CD4-positive, alpha-beta T cell (primary cell): ENCODE measurements around the gene RGS2. TPM values are rescaled to one million over a fixed set of nuclear protein-coding genes. Genes with fewer than 3 reads are reported as not detected.

ENCODE experiments used
- ATAC-seq: fragments of 200-7000 bp; cut with Tn5 transposase; one replicate; pipeline ENCODE4 v1.10.0; 2022; ENCODE audit warnings: mild to moderate bottlenecking; ENCODE audit not compliant: poor library complexity
- CTCF ChIA-PET: fragments of 350-600 bp; sonication (Branson Sonifier 250); formaldehyde crosslinking; loops from one replicate; lab custom pipeline; 2021; ENCODE audit warnings: antibody characterized with exemption, inconsistent platforms; lab: Charles Lee
- POLR2A ChIA-PET: fragments of 350-600 bp; sonication (Branson Sonifier 250); formaldehyde crosslinking; loops from one replicate; lab custom pipeline; 2021; ENCODE audit warnings: antibody characterized with exemption, inconsistent platforms; lab: Charles Lee
- DNase-seq, 14 experiments: peaks; one replicate each; pipeline ENCODE4 v3.0.0-alpha.2; 2013 to 2020; ENCODE audit warnings: mixed read lengths in 2 of 14
- H3K27ac ChIP-seq, 2 donors: one replicate each; pipeline versions ENCODE4 v1.5.1 to v1.7.0; 2013; ENCODE audit warnings: low read length in 2 of 2, low read depth in 1 of 2, mild to moderate bottlenecking in 1 of 2
- H3K27me3 ChIP-seq, 2 experiments: 1 replicate in 1 of 2; 2 replicates in 1 of 2; pipeline versions ENCODE4 v1.6.1 to v1.7.0; 2013; ENCODE audit warnings: low read length in 2 of 2, control low read depth in 1 of 2, mild to moderate bottlenecking in 1 of 2, moderate library complexity in 1 of 2; ENCODE audit not compliant: insufficient read depth in 2 of 2, control insufficient read depth in 1 of 2
- H3K36me3 ChIP-seq: one replicate; pipeline ENCODE4 v1.6.1; 2013; ENCODE audit warnings: low read length, control low read depth; ENCODE audit not compliant: insufficient read depth
- H3K4me1 ChIP-seq: one replicate; pipeline ENCODE4 v1.6.1; 2013; ENCODE audit warnings: low read length, control low read depth; ENCODE audit not compliant: insufficient read depth
- H3K4me3 ChIP-seq: one replicate; pipeline ENCODE4 v1.5.1; 2013; ENCODE audit warnings: mild to moderate bottlenecking, low read length, moderate library complexity
- H3K9me3 ChIP-seq, 2 experiments: 1 replicate in 1 of 2; 2 replicates in 1 of 2; pipeline versions ENCODE4 v1.6.1 to v1.7.0; 2013; ENCODE audit warnings: low read length in 2 of 2, mild to moderate bottlenecking in 2 of 2, control low read depth in 1 of 2, moderate library complexity in 1 of 2; ENCODE audit not compliant: control insufficient read depth in 1 of 2, insufficient read depth in 1 of 2
- H3K27ac Mint-ChIP-seq: one replicate; pipeline ENCODE4 v1.8.0; 2020; ENCODE audit warnings: mixed read lengths
- H3K27me3 Mint-ChIP-seq: one replicate; pipeline ENCODE4 v1.8.0; 2021; ENCODE audit warnings: mixed read lengths
- H3K36me3 Mint-ChIP-seq: one replicate; pipeline ENCODE4 v1.8.0; 2021; ENCODE audit warnings: low read depth, mixed read lengths
- H3K4me1 Mint-ChIP-seq: one replicate; pipeline ENCODE4 v1.8.0; 2021; ENCODE audit warnings: low read depth, mixed read lengths
- H3K4me3 Mint-ChIP-seq: one replicate; pipeline ENCODE4 v1.8.0; 2020; ENCODE audit warnings: mild to moderate bottlenecking, mixed read lengths
- H3K9me3 Mint-ChIP-seq: one replicate; pipeline ENCODE4 v1.8.0; 2020; ENCODE audit warnings: mixed read lengths
- intact Hi-C, 2 experiments: fragments of 100-400 bp; cut with DNase I in 1 of 2; cut with micrococcal nuclease in 1 of 2; formaldehyde crosslinking; loops; one replicate each; pipeline versions ENCODE4 v1.15.1 to v1.9.0; 2023 to 2025; cut with DNase I, micrococcal nuclease
- total RNA-seq, 174 experiments: library from RNA in 2 of 174; stranded (reverse) in 2 of 174; gene quantifications; one replicate each; pipeline ENCODE4 v1.2.3 and lab custom pipeline; 2021 to 2026
- TF ChIP-seq, protein P1 (sequence below): fragments of 200-600 bp; IDR thresholded peaks from one replicate; pipeline ENCODE4 v1.8.0; 2022; ENCODE audit warnings: antibody characterized with exemption, mild to moderate bottlenecking

Gene RGS2
- total RNA-seq, 2 experiments from 2014 or later: 142 to 155 TPM

DNA sequence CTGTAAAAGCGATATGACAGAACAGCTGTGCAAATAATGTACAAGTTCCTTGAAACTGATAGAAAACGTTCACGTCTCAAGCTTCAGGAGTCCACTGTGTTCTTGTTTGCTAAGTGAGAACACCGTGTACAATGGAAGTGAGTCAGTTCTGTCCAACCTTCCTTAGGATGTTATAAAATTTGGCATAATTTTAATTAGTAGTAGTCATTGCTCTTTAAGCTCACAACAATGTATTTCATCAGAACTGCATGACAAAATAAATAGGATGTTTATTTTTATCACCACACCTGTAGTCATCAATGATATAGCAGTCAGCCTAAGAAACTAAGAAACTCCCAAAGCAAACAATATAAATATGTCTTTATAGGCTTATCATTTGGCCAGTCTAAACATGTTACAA is 53.0 kb downstream of the RGS2 start:
- H3K4me3 Mint-ChIP-seq: no peak overlapping the region
- intact Hi-C loops: loop anchor here in 1 of 2 experiments (1.0 kb wide), 1 partner anchor 34 kb away; no protein-coding TSS in a partner anchor
- no peak for DNase-seq
- Histone ChIP-seq H3K27me3 (no peaks in the 10 kb centered on the region), H3K4me1 (no peaks in the 10 kb centered on the region), H3K27ac (no peak overlapping the region), H3K36me3 (no peaks in the 10 kb centered on the region), H3K4me3 (no peak overlapping the region), H3K9me3 (no peaks in the 10 kb centered on the region)
- no peaks in the 10 kb centered on the region for H3K27me3 Mint-ChIP-seq
- POLR2A ChIA-PET: no interaction called here
- no peaks in the 10 kb centered on the region for H3K36me3 Mint-ChIP-seq
- CTCF ChIA-PET: no interaction called here
- no peaks in the 10 kb centered on the region for H3K9me3 Mint-ChIP-seq
- ATAC-seq: no peak
- TF ChIP-seq, protein P1, sequence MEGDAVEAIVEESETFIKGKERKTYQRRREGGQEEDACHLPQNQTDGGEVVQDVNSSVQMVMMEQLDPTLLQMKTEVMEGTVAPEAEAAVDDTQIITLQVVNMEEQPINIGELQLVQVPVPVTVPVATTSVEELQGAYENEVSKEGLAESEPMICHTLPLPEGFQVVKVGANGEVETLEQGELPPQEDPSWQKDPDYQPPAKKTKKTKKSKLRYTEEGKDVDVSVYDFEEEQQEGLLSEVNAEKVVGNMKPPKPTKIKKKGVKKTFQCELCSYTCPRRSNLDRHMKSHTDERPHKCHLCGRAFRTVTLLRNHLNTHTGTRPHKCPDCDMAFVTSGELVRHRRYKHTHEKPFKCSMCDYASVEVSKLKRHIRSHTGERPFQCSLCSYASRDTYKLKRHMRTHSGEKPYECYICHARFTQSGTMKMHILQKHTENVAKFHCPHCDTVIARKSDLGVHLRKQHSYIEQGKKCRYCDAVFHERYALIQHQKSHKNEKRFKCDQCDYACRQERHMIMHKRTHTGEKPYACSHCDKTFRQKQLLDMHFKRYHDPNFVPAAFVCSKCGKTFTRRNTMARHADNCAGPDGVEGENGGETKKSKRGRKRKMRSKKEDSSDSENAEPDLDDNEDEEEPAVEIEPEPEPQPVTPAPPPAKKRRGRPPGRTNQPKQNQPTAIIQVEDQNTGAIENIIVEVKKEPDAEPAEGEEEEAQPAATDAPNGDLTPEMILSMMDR: no peak
- H3K27ac Mint-ChIP-seq: no peak overlapping the region
- no peaks in the 10 kb centered on the region for H3K4me1 Mint-ChIP-seq

Other genes with a start within 250 kb of the RGS2 start
- 100 to 1,000 TPM; 428 to 429 TPM for gene RGS1, start 233.3 kb upstream of the RGS2 start, total RNA-seq
- gene RGS13, start 172.9 kb upstream of the RGS2 start, total RNA-seq: under 1 TPM; 0.17 to 0.30 TPM